Measurements from ENCODE around the gene MRPL11. TPM values are rescaled to one million over a fixed set of nuclear protein-coding genes. Genes with fewer than 3 reads are reported as not detected.

Gene MRPL11
- total RNA-seq, 1 experiment from 2014 or later = 105 TPM

DNA sequence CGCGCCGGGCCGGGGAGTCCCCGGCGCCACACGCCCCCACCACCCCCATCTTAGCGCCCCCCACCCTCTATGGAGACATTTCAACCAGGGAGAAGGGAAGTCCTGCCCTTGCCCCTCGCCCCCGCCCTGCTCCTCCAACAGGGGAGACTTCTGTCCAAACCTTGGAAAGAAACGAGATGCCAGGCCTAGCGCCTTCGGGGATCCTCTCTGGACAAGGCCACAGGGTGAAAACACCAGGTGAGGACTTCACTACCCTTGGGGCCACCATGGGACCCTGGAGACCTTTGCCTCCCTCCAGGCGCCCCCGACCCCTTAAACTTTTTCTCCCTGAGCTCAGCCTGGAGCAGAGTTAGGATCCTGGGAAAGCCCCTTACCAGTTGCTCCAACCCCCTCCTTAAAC, 29.4 kb downstream of the MRPL11 start:
- no peak overlapping the region for H2AFZ ChIP-seq (ENCODE audit: low read length)
- no peak overlapping the region for H3K27ac Mint-ChIP-seq
- no peak overlapping the region; the same call in 1 of the 2 replicates for H3K4ac ChIP-seq (ENCODE audit: low read depth, low read length)
- no peak for DNase-seq
- H2BK15ac ChIP-seq (ENCODE audit: low read depth, low read length) = no peak overlapping the region
- H3K56ac ChIP-seq (ENCODE audit: insufficient read length, low read depth, low read length) = no peak overlapping the region
- no peak overlapping the region for H3T11ph ChIP-seq (ENCODE audit: low read length)
- peaks cover 20% of the 10 kb centered on the region for H3K27me3 Mint-ChIP-seq (ENCODE audit: low read depth)
- no peaks in the 10 kb centered on the region; the same call in 1 of the 2 replicates for H3K27me3 ChIP-seq (ENCODE audit: insufficient read depth, low read length)
- H3K4me1 Mint-ChIP-seq = peaks cover 25 to 26% of the 10 kb centered on the region in 2 experiments
- peaks cover 5% of the 10 kb centered on the region for H3K4me1 ChIP-seq (ENCODE audit: insufficient read depth, low read length)
- H2BK5ac ChIP-seq (ENCODE audit: insufficient read length, low read length) = no peak overlapping the region
- H2BK120ac ChIP-seq (ENCODE audit: low read depth, low read length, poor library complexity, severe bottlenecking) = no peak overlapping the region
- H3K79me1 ChIP-seq (ENCODE audit: insufficient read depth, low read depth, low read length, poor library complexity, severe bottlenecking) = no peaks in the 10 kb centered on the region
- H3K9ac ChIP-seq (ENCODE audit: extremely low read depth, insufficient read length, low read length) = no peak overlapping the region
- no peaks in the 10 kb centered on the region for H3K79me2 ChIP-seq (ENCODE audit: insufficient read depth, low read length)
- H3K4me2 ChIP-seq (ENCODE audit: insufficient read depth, insufficient read length, low read length) = peak overlapping the region; percentile 49
- WGBS (ENCODE audit: extremely low coverage, insufficient read length, low lambda C conversion rate) = no CpG with 5 or more reads among the region's 15 CpGs
- H3K14ac ChIP-seq (ENCODE audit: insufficient read depth, low read length) = peak overlapping the region; percentile 85
- no peak overlapping the region for H2BK12ac ChIP-seq (ENCODE audit: insufficient read length, low read depth, low read length)
- H2BK20ac ChIP-seq (ENCODE audit: low read depth, low read length, poor library complexity, severe bottlenecking) = no peak overlapping the region
- no peak overlapping the region for H3K27ac ChIP-seq (ENCODE audit: insufficient read length, low read depth, low read length)
- H3K23ac ChIP-seq (ENCODE audit: insufficient read length, low read depth, low read length) = no peak overlapping the region
- no peak overlapping the region for H4K5ac ChIP-seq (ENCODE audit: insufficient read length, low read depth, low read length)
- H3K9me3 ChIP-seq (ENCODE audit: control insufficient read depth, low read depth, low read length) = no peaks in the 10 kb centered on the region
- no peaks in the 10 kb centered on the region for H4K20me1 ChIP-seq (ENCODE audit: control insufficient read depth, insufficient read depth, insufficient read length)
- TF ChIP-seq, protein P1, sequence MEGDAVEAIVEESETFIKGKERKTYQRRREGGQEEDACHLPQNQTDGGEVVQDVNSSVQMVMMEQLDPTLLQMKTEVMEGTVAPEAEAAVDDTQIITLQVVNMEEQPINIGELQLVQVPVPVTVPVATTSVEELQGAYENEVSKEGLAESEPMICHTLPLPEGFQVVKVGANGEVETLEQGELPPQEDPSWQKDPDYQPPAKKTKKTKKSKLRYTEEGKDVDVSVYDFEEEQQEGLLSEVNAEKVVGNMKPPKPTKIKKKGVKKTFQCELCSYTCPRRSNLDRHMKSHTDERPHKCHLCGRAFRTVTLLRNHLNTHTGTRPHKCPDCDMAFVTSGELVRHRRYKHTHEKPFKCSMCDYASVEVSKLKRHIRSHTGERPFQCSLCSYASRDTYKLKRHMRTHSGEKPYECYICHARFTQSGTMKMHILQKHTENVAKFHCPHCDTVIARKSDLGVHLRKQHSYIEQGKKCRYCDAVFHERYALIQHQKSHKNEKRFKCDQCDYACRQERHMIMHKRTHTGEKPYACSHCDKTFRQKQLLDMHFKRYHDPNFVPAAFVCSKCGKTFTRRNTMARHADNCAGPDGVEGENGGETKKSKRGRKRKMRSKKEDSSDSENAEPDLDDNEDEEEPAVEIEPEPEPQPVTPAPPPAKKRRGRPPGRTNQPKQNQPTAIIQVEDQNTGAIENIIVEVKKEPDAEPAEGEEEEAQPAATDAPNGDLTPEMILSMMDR (conservative IDR thresholded peaks at IDR 0.05) = no peak
- peaks cover 10% of the 10 kb centered on the region for H3K23me2 ChIP-seq (ENCODE audit: insufficient read length, low read depth, low read length, poor library complexity, severe bottlenecking)
- H3K18ac ChIP-seq (ENCODE audit: insufficient read length, low read depth, low read length) = peak overlapping the region; percentile 65
- peak overlapping the region; percentile 51 to 72 for H3K4me3 Mint-ChIP-seq
- H2AK5ac ChIP-seq (ENCODE audit: insufficient read length, low read length) = no peak overlapping the region
- no peaks in the 10 kb centered on the region for H3K36me3 Mint-ChIP-seq (ENCODE audit: insufficient read depth in 1 of 3, low read depth in 3 of 3)
- H3K9me3 Mint-ChIP-seq = no peaks in the 10 kb centered on the region
- no peak overlapping the region for H4K91ac ChIP-seq (ENCODE audit: insufficient read length, low read depth, low read length)
- H4K8ac ChIP-seq (replicated peaks; ENCODE audit: insufficient read length, low read depth, low read length) = no peak overlapping the region
